Inflammatory macrophage treated with lipopolysaccharide for 1 hour (primary cell): ENCODE results near the gene COPS7B.
A peak's percentile ranks its signal among the peaks of the same experiment; 100 is the strongest.

Source experiments
- DNase-seq, 2 donors: peaks; one replicate each; pipeline ENCODE4 v3.0.0-alpha.2; 2020 to 2022

The COPS7B gene

DNA sequence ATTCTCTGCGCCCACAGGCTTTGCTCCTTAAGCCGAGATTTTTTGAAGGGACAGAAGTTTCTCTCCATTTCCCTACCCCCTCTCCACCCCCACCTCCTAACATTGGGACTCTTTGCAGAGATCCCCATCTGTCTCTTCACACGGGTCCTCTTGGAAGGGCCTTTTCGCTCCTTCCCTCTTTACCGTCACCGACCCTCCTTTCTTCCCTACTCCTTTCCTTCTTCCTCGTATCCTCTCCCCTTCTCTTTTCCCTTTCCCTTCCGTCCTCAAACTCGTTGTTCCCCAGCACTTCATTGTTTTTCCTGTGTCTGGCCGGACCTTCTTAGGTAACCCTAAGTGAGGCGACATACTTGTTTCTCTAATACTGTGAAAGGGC lies 660 bp downstream of the COPS7B start:
- DNase-seq = no peak

DNA sequence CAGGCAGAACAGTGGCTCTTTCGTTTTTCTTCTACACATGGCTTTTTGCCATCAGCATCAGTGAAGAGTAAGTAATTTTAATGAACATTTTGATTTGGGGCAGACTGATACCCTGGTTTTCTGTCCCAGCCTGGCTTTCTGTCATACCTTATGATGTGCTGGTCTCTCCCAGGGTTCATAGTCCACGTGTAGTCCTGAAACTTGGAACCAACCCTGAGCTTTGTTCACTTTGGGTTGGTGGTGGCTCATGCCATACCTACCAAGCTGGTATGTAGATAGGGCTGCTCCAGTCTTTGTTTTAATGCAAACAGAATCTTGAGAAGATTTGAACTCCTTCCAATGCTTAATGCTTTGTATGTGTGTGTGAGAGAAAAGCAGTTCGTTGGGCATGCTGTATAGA lies 4.9 kb downstream of the COPS7B start:
- no peak for DNase-seq

DNA sequence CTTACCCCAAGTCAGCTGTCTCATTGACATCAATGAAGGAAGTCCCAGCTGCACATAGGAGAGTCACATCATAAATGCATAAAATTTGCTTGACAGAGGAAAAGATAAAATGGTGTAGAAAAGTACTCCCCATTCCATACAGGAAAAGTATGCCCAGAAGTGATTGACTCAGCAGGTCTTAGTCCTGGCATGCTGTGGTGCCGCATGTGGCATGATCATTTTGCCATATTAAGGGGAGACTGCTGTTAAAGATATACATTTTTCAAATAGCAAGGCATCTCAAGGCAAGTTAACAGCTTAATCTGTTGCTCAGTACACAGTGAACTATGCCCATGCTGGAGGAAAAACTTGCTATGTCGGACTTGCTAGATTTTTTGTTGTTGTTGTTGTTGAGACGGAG lies 8.1 kb downstream of the COPS7B start:
- no peak for DNase-seq

DNA sequence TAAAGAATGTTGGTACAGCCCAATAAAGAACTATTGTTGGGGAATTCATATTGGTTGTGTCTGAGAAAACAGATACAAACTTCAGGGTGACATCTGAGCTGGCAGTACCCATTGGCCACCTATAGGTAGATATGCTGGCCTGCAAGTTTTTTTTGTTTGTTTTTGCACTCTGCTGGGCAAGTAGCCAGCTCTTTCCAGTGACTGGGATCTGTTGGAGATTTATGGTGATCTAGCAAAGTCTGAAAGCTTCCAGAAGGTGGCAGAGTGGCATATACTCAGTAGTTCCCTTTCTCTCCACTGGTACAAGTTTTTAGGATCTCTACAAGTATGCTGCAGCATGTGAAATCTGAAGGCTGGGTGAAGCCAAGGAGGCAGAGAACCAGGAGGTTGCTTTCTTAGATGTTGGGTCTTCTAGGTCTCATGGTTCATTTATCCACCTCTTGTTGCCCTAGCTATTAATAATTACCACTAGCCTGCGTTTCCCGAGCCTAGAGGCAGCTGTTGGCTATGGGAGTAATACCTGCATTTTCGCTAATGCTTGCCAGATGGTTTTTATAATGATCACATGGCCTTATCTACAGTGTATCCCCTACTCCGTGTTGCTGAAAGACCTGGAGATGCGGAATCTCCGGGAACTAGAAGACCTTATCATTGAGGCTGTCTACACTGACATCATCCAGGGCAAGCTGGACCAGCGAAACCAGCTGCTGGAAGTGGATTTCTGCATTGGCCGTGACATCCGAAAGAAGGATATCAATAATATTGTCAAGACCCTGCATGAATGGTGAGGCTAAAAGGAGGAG lies 9.5 kb downstream of the COPS7B start:
- peak in 1 of 2 donors; percentile 8 for DNase-seq

DNA sequence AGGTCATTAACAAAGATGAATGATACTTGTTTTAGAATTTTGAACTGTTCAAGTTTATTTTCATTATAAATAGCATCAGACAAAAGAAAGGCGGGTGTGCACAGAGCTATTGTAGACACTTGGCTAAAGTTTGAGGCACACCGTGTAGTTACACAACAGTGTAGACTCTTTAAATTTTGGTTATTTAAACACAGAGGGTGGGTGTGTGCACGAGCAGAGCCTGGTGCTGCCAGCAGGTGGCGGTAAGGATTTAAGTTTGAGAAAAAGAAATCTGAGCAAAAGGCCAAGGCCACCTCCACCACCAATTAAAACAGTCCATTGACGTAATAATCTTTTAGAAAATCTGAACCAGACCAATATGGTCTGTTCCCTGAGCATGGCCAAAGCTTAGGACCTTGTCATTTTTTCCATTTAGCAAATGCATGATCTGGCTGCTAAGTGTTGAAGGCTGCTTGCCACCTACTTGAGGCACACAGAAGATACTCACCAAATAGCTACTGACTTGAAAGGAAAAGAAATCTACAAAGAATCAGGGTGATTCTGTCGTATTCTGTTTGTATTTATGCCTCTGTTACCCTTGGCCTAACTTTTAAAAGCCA lies 14.3 kb downstream of the COPS7B start:
- DNase-seq = peak; percentile 24 to 55

DNA sequence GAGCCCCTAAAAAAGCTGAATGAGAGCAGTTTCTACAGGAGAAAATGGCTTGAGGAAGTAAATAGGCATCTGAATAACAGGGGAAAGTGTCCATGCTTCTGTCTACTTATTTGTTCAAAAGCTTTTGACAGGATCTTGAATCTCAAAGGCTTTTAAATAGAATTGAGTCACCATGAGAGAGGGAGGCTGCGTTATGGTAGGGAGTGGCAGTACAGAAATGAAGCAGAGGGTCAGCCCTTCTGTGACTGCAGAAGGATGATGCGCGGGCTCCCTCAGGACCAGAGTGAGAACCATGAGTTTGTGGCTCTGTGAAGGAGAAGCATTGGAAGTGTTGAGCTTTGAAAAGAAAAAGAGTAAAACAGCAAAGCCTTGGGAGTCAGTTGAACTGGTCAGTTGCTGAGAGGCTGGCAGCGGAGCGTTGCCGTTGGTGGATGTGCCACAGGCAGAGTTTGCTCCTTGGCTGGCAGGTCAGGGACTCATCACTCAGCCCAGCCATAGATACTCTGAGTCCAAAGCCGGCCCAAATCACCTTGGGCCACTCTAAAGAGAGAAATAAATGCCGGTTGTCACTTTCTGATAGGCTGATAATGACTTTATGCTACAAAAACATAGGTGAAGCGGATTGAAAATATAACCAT lies 17.4 kb downstream of the COPS7B start:
- no peak for DNase-seq

DNA sequence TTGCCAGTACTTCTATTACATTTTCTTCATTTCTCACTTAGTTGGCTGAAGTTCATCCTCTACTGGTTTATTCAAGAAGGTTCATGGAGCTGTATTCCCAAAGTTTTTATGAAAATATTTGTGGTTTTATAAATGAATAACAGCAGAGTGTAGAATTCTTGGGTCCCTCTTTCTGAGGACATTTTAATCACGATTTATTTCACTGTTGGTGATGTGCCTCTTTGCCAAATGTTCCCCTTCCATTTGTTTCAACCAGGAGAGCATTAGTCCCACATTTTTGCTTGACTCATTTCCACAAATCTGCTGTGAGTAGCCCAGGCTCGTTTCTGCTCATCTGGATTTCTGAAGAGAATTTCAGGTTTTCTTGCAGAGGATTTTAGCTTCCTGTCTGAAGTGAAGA lies 20.8 kb downstream of the COPS7B start:
- no peak for DNase-seq

DNA sequence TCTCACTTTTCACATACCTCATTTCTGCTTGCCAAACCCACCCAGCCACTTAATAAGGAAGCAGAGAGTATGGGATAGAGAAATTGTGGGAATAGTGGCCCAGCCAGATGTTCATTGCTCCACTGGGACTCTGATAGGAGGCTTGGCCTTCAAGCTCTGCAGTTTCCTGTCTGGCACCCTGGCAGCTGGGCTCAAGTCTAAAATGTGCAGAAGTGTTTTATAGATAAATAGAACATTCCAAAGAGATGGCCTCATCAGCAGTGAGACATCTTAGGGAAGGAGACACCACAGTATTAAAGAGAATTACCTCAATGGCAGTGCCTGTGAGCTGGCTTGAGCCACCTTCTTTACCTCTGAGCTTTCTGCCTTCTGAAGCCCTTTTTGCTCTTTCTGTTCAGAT lies 24.7 kb downstream of the COPS7B start:
- DNase-seq = no peak

DNA sequence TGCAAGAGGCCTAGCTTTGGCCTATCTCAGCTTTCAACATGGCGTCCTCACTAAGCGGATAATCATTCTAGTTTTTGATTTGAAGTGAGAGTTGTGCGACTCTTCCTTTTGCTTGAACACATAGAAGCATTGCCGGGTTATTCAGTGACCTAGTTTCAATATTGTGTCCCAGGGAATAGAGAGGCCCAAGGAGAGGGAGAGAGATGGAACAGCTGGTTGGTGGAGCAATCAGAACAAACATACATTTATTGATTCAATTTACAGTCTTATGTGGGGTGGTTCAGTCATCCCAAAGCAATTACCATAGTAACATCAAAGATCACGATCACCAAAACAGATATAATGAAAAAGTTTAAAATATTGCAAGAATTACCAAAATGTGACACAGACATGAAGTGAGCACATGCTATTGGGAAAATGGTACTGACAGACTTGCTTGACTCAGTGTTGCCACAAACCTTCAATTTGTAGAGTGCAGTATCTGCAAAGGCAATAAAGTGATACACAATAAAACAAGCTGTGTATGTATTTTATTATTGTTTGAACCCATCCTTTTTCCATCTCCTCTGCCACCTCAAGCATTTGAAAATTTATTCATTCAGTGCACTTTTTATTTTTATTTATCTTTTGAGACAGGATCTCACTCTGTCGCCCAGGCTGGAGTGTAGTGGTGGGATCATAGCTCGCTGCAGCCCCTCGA lies 30.2 kb downstream of the COPS7B start:
- DNase-seq = no peak

DNA sequence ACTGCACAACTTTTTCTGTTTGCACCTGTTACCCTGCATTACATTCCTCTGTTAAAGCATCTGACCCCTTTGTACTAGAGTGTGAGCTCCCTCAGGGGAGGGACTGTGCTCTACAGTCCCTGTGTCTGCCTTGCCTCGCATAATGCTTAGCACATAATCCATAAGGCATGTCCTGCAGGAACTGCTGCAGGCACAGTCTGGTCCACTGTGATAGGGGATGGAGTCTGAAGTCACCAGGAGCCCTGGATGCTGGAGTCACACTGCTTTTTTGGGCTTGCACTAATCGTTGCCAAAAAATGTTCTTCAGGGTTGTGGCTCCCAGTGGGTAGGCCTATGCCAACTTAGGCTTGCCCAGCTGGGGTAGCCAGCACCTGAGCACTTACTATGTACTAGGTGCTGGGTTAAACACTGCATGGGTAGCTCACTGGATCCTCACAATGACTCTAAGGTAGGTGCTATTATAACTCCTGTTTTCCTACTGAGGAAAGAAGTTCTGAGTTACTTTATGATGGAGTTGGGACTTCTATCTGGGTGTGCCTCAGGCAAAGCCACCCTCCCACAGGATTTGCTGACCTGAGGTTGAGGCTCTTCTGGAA lies 33.3 kb downstream of the COPS7B start:
- no peak for DNase-seq

DNA sequence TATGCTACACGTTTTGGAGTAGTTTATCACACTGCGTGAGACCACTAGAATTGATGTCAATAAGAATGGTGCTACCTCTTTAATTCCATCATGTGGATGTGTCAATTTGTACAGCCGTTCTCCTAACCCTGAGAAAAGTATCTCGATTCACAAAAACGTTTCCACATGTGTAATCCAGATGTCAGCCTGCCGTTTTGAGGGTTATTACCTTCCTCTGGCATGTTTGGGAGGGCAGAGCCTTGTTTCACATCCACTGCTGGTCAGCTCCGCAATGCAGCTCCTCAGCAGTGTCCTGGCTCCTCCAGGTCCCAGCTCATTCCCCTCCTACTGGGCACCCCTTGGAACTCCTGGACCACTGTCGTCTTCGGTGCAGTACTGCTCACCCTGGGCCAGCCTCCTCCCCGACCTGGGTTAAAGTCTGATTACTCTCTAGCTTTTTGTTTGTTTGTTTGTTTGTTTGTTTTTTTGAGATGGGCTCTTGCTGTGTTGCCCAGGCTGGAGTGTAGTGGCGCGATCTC lies 34.6 kb downstream of the COPS7B start:
- DNase-seq = no peak

DNA sequence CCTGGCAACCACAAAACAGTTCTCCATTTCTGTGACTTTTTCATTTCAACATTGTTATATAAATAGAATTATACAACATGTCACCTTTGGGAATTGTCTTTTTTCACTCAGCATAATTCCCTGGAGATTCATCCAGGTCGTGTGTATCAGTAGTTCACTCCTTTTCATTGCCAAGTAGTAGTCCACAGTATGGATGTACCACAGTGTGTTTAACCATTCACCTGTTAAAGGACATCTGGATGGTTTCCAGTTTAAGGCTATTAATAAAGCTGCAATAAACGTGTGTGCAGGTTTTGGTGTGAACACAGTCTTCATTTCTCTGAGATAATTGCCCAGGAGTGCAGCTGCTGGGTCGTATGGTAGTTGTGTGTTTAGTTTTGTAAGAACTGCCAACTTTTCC lies 35.7 kb downstream of the COPS7B start:
- no peak for DNase-seq

DNA sequence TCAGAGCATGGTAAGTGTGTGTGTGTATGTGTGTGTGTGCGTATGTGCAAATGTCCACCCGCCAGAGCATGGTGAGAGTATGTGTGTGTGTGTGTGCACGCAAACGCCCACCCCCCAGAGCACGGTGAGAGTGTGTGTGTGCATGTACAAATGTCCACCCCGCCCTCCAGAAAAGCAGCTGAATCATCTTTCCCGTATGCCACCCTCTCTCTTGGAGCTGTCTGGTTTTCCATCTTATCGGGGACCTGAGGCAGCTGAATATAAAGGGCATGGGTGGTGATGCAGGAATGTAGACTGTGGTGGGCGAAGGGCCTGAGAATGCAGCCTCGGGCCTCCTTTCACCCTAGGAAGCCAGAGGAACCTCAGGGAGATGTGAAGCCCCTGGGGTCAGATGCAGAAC lies 66.9 kb downstream of the COPS7B start:
- no peak for DNase-seq

DNA sequence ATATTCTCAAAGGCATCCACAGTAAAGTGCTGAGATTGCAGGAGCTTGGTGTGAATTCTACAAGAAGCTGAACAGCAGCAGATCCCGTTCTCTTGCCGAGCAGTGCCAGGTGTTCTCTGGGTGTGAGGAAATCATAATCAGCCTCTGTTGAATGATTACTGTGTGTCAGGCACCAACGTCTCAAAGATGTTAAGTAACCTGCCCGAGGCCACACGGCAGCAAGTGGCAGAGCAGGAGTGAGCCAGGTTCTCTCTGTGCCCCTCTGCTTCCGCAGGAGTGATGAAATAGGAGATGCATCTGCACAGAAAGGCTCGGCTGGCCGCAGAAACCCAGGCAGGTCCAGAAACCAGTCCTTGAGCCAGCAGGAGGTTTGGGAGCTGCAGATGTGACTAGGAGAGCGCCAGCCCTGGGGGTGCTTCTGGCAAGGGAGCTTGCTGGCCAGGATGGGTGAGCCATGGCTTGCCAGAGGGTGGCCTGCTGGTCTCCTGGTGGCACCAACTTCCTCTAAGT lies 68.4 kb downstream of the COPS7B start:
- DNase-seq = no peak

DNA sequence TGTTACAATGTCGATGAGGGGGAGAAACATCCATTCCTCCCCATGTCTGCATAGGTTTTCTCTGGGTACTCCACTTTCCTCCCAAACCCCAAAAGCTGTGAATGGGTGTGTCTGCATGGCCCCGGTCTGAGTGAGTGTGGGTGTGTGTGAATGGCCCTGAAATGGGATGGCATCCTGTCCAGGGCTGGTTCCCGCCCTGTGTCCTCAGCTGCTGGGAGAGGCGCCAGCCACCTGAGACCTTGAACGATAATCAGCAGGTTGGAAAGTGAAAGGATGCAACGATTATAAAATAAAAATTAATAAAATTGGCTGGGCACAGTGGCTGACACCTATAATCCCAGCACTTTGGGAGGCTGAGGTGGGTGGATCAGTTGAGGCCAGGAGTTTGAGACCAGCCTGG lies 70.7 kb downstream of the COPS7B start:
- no peak for DNase-seq
